ENCODE data around the gene MC5R.
"Not testable (repeated sequence)": the region's sequence is repeated elsewhere in the genome, so short reads cannot be mapped to it uniquely, and the experiment has no call there.

Gene MC5R

GRCh38 chr18:13862898-13863297, 38.9 kb downstream of the MC5R start:
- not testable (repeated sequence) for DNase-seq

GRCh38 chr18:13868501-13869271, 44.7 kb downstream of the MC5R start:
- DNase-seq, result no peak

GRCh38 chr18:13871701-13872100, 47.8 kb downstream of the MC5R start:
- DNase-seq, result no peak

- DNase-seq, result no peak
These were observed 48.4 kb downstream of the MC5R start for GRCh38 chr18:13872373-13872772.

- DNase-seq, result no peak
These were observed 49.0 kb downstream of the MC5R start for GRCh38 chr18:13872932-13873331.

- no peak for DNase-seq
These were observed 50.6 kb downstream of the MC5R start for GRCh38 chr18:13874558-13874957.

Data from CD4-positive, alpha-beta T cell treated with Interleukin-17A for 1 hour (primary cell).